ENCODE results near the gene FBXO46.

The FBXO46 gene

GRCh38 chr19:45764475-45764874 lies 33.8 kb upstream of the FBXO46 start:
- TF ChIP-seq CTCF (IDR thresholded peaks at IDR 0.05; ENCODE audit: insufficient read depth, low read length) (no peak), GABPA (IDR thresholded peaks at IDR 0.05; ENCODE audit: low read depth) (no peak), POLR2AphosphoS5 (IDR thresholded peaks at IDR 0.05; ENCODE audit: low read depth) (no peak), SPI1 (IDR thresholded peaks at IDR 0.05; ENCODE audit: borderline replicate concordance, low read depth) (no peak)
- TF ChIP-seq, protein P1, sequence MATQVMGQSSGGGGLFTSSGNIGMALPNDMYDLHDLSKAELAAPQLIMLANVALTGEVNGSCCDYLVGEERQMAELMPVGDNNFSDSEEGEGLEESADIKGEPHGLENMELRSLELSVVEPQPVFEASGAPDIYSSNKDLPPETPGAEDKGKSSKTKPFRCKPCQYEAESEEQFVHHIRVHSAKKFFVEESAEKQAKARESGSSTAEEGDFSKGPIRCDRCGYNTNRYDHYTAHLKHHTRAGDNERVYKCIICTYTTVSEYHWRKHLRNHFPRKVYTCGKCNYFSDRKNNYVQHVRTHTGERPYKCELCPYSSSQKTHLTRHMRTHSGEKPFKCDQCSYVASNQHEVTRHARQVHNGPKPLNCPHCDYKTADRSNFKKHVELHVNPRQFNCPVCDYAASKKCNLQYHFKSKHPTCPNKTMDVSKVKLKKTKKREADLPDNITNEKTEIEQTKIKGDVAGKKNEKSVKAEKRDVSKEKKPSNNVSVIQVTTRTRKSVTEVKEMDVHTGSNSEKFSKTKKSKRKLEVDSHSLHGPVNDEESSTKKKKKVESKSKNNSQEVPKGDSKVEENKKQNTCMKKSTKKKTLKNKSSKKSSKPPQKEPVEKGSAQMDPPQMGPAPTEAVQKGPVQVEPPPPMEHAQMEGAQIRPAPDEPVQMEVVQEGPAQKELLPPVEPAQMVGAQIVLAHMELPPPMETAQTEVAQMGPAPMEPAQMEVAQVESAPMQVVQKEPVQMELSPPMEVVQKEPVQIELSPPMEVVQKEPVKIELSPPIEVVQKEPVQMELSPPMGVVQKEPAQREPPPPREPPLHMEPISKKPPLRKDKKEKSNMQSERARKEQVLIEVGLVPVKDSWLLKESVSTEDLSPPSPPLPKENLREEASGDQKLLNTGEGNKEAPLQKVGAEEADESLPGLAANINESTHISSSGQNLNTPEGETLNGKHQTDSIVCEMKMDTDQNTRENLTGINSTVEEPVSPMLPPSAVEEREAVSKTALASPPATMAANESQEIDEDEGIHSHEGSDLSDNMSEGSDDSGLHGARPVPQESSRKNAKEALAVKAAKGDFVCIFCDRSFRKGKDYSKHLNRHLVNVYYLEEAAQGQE (IDR thresholded peaks at IDR 0.05; ENCODE audit: insufficient replicate concordance, low read depth) = no peak
- no peak for DNase-seq (ENCODE audit: low read depth in 1 of 2, low spot score in 1 of 2)
- Histone ChIP-seq H3K27me3 (ENCODE audit: insufficient read depth, poor library complexity, severe bottlenecking) (peaks cover 32% of the 10 kb centered on the region), H3K27ac (replicated peaks) (no peak overlapping the region), H3K4me3 (replicated peaks; ENCODE audit: insufficient read depth, low read length) (no peak overlapping the region)

- TF ChIP-seq POLR2AphosphoS5 (IDR thresholded peaks at IDR 0.05; ENCODE audit: low read depth) (no peak), CTCF (IDR thresholded peaks at IDR 0.05; ENCODE audit: insufficient read depth, low read length) (no peak), SPI1 (IDR thresholded peaks at IDR 0.05; ENCODE audit: borderline replicate concordance, low read depth) (no peak), GABPA (IDR thresholded peaks at IDR 0.05; ENCODE audit: low read depth) (no peak)
- TF ChIP-seq, protein P1 (IDR thresholded peaks at IDR 0.05; ENCODE audit: insufficient replicate concordance, low read depth) = no peak
- no peak overlapping the region for H3K27ac ChIP-seq (replicated peaks)
- no peak for DNase-seq (ENCODE audit: low read depth in 1 of 2, low spot score in 1 of 2)
- H3K4me3 ChIP-seq (replicated peaks; ENCODE audit: insufficient read depth, low read length) = no peak overlapping the region
- H3K27me3 ChIP-seq (ENCODE audit: insufficient read depth, poor library complexity, severe bottlenecking) = peaks cover 32% of the 10 kb centered on the region
Observed at GRCh38 chr19:45763691-45764294, 33.1 kb upstream of the FBXO46 start.

GRCh38 chr19:45762870-45763631 lies 32.4 kb upstream of the FBXO46 start:
- DNase-seq (ENCODE audit: low read depth in 1 of 2, low spot score in 1 of 2) = no peak
- TF ChIP-seq POLR2AphosphoS5 (IDR thresholded peaks at IDR 0.05; ENCODE audit: low read depth) = no peak
- TF ChIP-seq, protein P1 (IDR thresholded peaks at IDR 0.05; ENCODE audit: insufficient replicate concordance, low read depth) = no peak
- no peak for TF ChIP-seq GABPA (IDR thresholded peaks at IDR 0.05; ENCODE audit: low read depth)
- no peak for TF ChIP-seq SPI1 (IDR thresholded peaks at IDR 0.05; ENCODE audit: borderline replicate concordance, low read depth)
- no peak for TF ChIP-seq CTCF (IDR thresholded peaks at IDR 0.05; ENCODE audit: insufficient read depth, low read length)
- Histone ChIP-seq H3K4me3 (replicated peaks; ENCODE audit: insufficient read depth, low read length) (no peak overlapping the region), H3K27me3 (ENCODE audit: insufficient read depth, poor library complexity, severe bottlenecking) (peaks cover 29% of the 10 kb centered on the region), H3K27ac (replicated peaks) (no peak overlapping the region)
